ENCODE measurements around the gene PARP16.

The PARP16 gene

GRCh38 chr15:65302061-65302460 is 15.4 kb upstream of the PARP16 start:
- Histone ChIP-seq H3K9me3 (ENCODE audit: control insufficient read depth, low read length) (no peaks in the 10 kb centered on the region), H3K27ac (ENCODE audit: insufficient read depth, low read length, poor library complexity, severe bottlenecking) (no peak overlapping the region), H3K36me3 (ENCODE audit: control insufficient read depth, insufficient read depth, low read length) (no peaks in the 10 kb centered on the region), H3K4me1 (ENCODE audit: control insufficient read depth, insufficient read depth, low read length, poor library complexity, severe bottlenecking) (peaks cover 8% of the 10 kb centered on the region), H3K27me3 (replicated peaks; ENCODE audit: control insufficient read depth, insufficient read depth, low read length, poor library complexity, severe bottlenecking) (no peaks in the 10 kb centered on the region), H3K4me3 (ENCODE audit: insufficient read depth, low read depth, low read length, poor library complexity, severe bottlenecking) (no peak overlapping the region)
- no peak for DNase-seq

- H3K36me3 ChIP-seq (ENCODE audit: control insufficient read depth, insufficient read depth, low read length) = no peaks in the 10 kb centered on the region
- no peak overlapping the region for H3K4me3 ChIP-seq (ENCODE audit: insufficient read depth, low read depth, low read length, poor library complexity, severe bottlenecking)
- no peak for DNase-seq
- H3K27me3 ChIP-seq (replicated peaks; ENCODE audit: control insufficient read depth, insufficient read depth, low read length, poor library complexity, severe bottlenecking) = no peaks in the 10 kb centered on the region
- no peak overlapping the region for H3K27ac ChIP-seq (ENCODE audit: insufficient read depth, low read length, poor library complexity, severe bottlenecking)
- H3K9me3 ChIP-seq (ENCODE audit: control insufficient read depth, low read length) = no peaks in the 10 kb centered on the region
- H3K4me1 ChIP-seq (ENCODE audit: control insufficient read depth, insufficient read depth, low read length, poor library complexity, severe bottlenecking) = peaks cover 16% of the 10 kb centered on the region
These were observed 14.3 kb upstream of the PARP16 start for GRCh38 chr15:65300924-65301441.

- Histone ChIP-seq H3K36me3 (ENCODE audit: control insufficient read depth, insufficient read depth, low read length) (no peaks in the 10 kb centered on the region), H3K4me1 (ENCODE audit: control insufficient read depth, insufficient read depth, low read length, poor library complexity, severe bottlenecking) (peaks cover 21% of the 10 kb centered on the region), H3K9me3 (ENCODE audit: control insufficient read depth, low read length) (no peaks in the 10 kb centered on the region), H3K27ac (ENCODE audit: insufficient read depth, low read length, poor library complexity, severe bottlenecking) (no peak overlapping the region), H3K4me3 (ENCODE audit: insufficient read depth, low read depth, low read length, poor library complexity, severe bottlenecking) (peak overlapping the region; percentile 11), H3K27me3 (replicated peaks; ENCODE audit: control insufficient read depth, insufficient read depth, low read length, poor library complexity, severe bottlenecking) (no peaks in the 10 kb centered on the region)
- no peak for DNase-seq
These were observed 12.0 kb upstream of the PARP16 start for GRCh38 chr15:65298731-65299130.

GRCh38 chr15:65292938-65293518 is 6.3 kb upstream of the PARP16 start:
- Histone ChIP-seq H3K4me1 (ENCODE audit: control insufficient read depth, insufficient read depth, low read length, poor library complexity, severe bottlenecking) (peaks cover 18% of the 10 kb centered on the region), H3K27ac (ENCODE audit: insufficient read depth, low read length, poor library complexity, severe bottlenecking) (no peak overlapping the region), H3K4me3 (ENCODE audit: insufficient read depth, low read depth, low read length, poor library complexity, severe bottlenecking) (no peak overlapping the region), H3K36me3 (ENCODE audit: control insufficient read depth, insufficient read depth, low read length) (no peaks in the 10 kb centered on the region), H3K27me3 (replicated peaks; ENCODE audit: control insufficient read depth, insufficient read depth, low read length, poor library complexity, severe bottlenecking) (no peaks in the 10 kb centered on the region), H3K9me3 (ENCODE audit: control insufficient read depth, low read length) (no peaks in the 10 kb centered on the region)
- no peak for DNase-seq

DNA sequence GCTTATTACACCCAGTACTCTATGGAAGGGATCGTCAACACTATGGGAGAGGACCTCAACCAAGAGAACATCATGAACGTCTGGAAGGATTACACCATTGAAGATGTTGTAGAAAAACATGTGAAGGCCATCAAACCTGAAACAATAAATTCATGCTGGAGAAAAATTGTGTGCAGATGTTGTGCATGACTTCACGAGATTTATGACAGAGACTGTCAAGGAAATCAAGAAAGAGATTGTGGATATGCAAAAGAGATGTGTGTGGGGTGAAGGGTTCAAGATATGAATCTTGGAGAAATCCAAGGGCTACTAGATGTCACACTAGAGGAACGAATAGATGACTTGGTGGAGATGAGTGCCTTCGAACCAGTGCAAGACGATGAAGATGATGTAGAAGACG is 3.5 kb upstream of the PARP16 start:
- no peaks in the 10 kb centered on the region for H3K27me3 ChIP-seq (replicated peaks; ENCODE audit: control insufficient read depth, insufficient read depth, low read length, poor library complexity, severe bottlenecking)
- DNase-seq = no peak
- peaks cover 14% of the 10 kb centered on the region for H3K4me1 ChIP-seq (ENCODE audit: control insufficient read depth, insufficient read depth, low read length, poor library complexity, severe bottlenecking)
- no peaks in the 10 kb centered on the region for H3K9me3 ChIP-seq (ENCODE audit: control insufficient read depth, low read length)
- H3K4me3 ChIP-seq (ENCODE audit: insufficient read depth, low read depth, low read length, poor library complexity, severe bottlenecking) = no peak overlapping the region
- H3K27ac ChIP-seq (ENCODE audit: insufficient read depth, low read length, poor library complexity, severe bottlenecking) = no peak overlapping the region
- no peaks in the 10 kb centered on the region for H3K36me3 ChIP-seq (ENCODE audit: control insufficient read depth, insufficient read depth, low read length)

DNA sequence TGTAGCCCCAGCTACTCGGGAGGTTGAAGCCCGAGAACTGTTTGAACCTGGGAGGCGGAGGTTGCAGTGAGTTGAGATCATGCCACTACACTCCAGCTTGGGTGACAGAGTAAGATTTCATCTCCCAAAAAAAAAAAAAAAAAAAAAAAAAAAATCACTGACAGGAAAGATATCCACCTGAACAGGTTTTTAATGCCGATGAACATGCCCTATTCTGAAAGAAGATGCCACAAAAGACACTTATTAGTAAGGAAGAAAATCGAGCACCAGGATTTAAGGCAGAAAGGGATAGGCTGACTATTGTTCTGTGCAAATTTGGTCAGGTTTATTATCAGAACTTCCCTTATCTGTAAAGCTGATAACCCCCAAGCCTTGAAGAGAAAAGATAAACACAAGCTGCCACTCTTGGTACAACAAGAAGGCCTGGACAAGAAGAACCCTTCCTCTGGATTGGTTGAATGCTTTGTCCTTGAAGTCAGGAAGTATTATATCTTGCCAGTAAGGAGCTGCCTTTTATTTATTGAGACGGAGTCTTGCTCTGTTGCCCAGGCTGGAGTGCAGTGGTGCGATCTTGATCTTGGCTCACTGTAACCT is 2.7 kb upstream of the PARP16 start:
- Histone ChIP-seq H3K4me1 (ENCODE audit: control insufficient read depth, insufficient read depth, low read length, poor library complexity, severe bottlenecking) (peaks cover 15% of the 10 kb centered on the region), H3K36me3 (ENCODE audit: control insufficient read depth, insufficient read depth, low read length) (no peaks in the 10 kb centered on the region), H3K27me3 (replicated peaks; ENCODE audit: control insufficient read depth, insufficient read depth, low read length, poor library complexity, severe bottlenecking) (no peaks in the 10 kb centered on the region), H3K27ac (ENCODE audit: insufficient read depth, low read length, poor library complexity, severe bottlenecking) (no peak overlapping the region), H3K4me3 (ENCODE audit: insufficient read depth, low read depth, low read length, poor library complexity, severe bottlenecking) (no peak overlapping the region), H3K9me3 (ENCODE audit: control insufficient read depth, low read length) (no peaks in the 10 kb centered on the region)
- DNase-seq = no peak

- DNase-seq = no peak
- no peaks in the 10 kb centered on the region for H3K9me3 ChIP-seq (ENCODE audit: control insufficient read depth, low read length)
- H3K27ac ChIP-seq (ENCODE audit: insufficient read depth, low read length, poor library complexity, severe bottlenecking) = peak overlapping the region; percentile 82
- H3K4me3 ChIP-seq (ENCODE audit: insufficient read depth, low read depth, low read length, poor library complexity, severe bottlenecking) = peak overlapping the region; percentile 90
- H3K36me3 ChIP-seq (ENCODE audit: control insufficient read depth, insufficient read depth, low read length) = no peaks in the 10 kb centered on the region
- H3K4me1 ChIP-seq (ENCODE audit: control insufficient read depth, insufficient read depth, low read length, poor library complexity, severe bottlenecking) = peaks cover 15% of the 10 kb centered on the region
- H3K27me3 ChIP-seq (replicated peaks; ENCODE audit: control insufficient read depth, insufficient read depth, low read length, poor library complexity, severe bottlenecking) = no peaks in the 10 kb centered on the region
These were observed 805 bp upstream of the PARP16 start for GRCh38 chr15:65287520-65287855.

GRCh38 chr15:65286069-65286703 is 497 bp downstream of the PARP16 start:
- no peak for DNase-seq
- Histone ChIP-seq H3K9me3 (ENCODE audit: control insufficient read depth, low read length) (no peaks in the 10 kb centered on the region), H3K4me3 (ENCODE audit: insufficient read depth, low read depth, low read length, poor library complexity, severe bottlenecking) (peak overlapping the region; percentile 90), H3K27ac (ENCODE audit: insufficient read depth, low read length, poor library complexity, severe bottlenecking) (peak overlapping the region; percentile 82), H3K4me1 (ENCODE audit: control insufficient read depth, insufficient read depth, low read length, poor library complexity, severe bottlenecking) (peaks cover 15% of the 10 kb centered on the region), H3K36me3 (ENCODE audit: control insufficient read depth, insufficient read depth, low read length) (no peaks in the 10 kb centered on the region), H3K27me3 (replicated peaks; ENCODE audit: control insufficient read depth, insufficient read depth, low read length, poor library complexity, severe bottlenecking) (no peaks in the 10 kb centered on the region)

- Histone ChIP-seq H3K36me3 (ENCODE audit: control insufficient read depth, insufficient read depth, low read length) (peaks cover 4% of the 10 kb centered on the region), H3K4me1 (ENCODE audit: control insufficient read depth, insufficient read depth, low read length, poor library complexity, severe bottlenecking) (peaks cover 15% of the 10 kb centered on the region), H3K4me3 (ENCODE audit: insufficient read depth, low read depth, low read length, poor library complexity, severe bottlenecking) (peak overlapping the region; percentile 90), H3K27me3 (replicated peaks; ENCODE audit: control insufficient read depth, insufficient read depth, low read length, poor library complexity, severe bottlenecking) (no peaks in the 10 kb centered on the region), H3K27ac (ENCODE audit: insufficient read depth, low read length, poor library complexity, severe bottlenecking) (peak overlapping the region; percentile 82), H3K9me3 (ENCODE audit: control insufficient read depth, low read length) (no peaks in the 10 kb centered on the region)
- no peak for DNase-seq
These were observed 1.2 kb downstream of the PARP16 start for GRCh38 chr15:65285291-65286068.

DNA sequence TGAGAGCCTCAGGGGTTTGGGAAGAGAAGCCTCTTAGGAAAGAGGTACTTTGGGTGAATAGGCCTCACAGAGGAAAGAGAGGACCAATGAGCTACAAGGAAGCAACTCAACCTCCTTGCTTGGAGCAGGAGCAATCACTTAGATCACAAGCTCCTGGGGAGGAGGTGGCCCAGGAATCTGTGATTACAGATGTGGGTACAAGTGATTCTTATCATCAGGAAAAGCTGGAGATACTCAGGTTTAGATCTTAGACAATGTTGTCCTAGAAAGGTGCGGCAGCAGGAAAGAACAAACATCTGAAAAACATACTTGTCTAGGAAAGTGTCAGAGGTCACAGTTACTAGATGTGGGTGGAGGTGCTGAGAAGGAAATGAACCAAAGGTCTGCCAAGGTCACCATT is 8.2 kb downstream of the PARP16 start:
- Histone ChIP-seq H3K4me3 (ENCODE audit: insufficient read depth, low read depth, low read length, poor library complexity, severe bottlenecking) (no peak overlapping the region), H3K27me3 (replicated peaks; ENCODE audit: control insufficient read depth, insufficient read depth, low read length, poor library complexity, severe bottlenecking) (no peaks in the 10 kb centered on the region), H3K4me1 (ENCODE audit: control insufficient read depth, insufficient read depth, low read length, poor library complexity, severe bottlenecking) (no peaks in the 10 kb centered on the region), H3K9me3 (ENCODE audit: control insufficient read depth, low read length) (no peaks in the 10 kb centered on the region), H3K27ac (ENCODE audit: insufficient read depth, low read length, poor library complexity, severe bottlenecking) (no peak overlapping the region), H3K36me3 (ENCODE audit: control insufficient read depth, insufficient read depth, low read length) (peaks cover 4% of the 10 kb centered on the region)
- DNase-seq = no peak
